SK-N-SH (cell line): ENCODE results near the gene THSD7A. TPM values are rescaled to one million over a fixed set of nuclear protein-coding genes. Genes with fewer than 3 reads are reported as not detected.

Source experiments
- CTCF ChIA-PET: fragments of 300-600, 350-600 bp; formaldehyde crosslinking; extraction: SDS; loops from one replicate; lab custom pipeline; 2021; lab: Yijun Ruan, JAX
- POLR2A ChIA-PET: fragments of 350-600 bp; sonication (Branson Sonifier 250); formaldehyde crosslinking; extraction: SDS; loops from one replicate; lab custom pipeline; 2020; ENCODE audit warnings: antibody characterized with exemption, inconsistent platforms; lab: Yijun Ruan, JAX
- DNase-seq: peaks from one replicate; pipeline ENCODE4 v3.0.0; 2012
- H2AFZ ChIP-seq: fragments of 200-600 bp; sonication (generic); 2 replicates; pipeline ENCODE4 v1.8.1; 2016; ENCODE audit warnings: antibody characterized with exemption, mild to moderate bottlenecking, low read depth
- H3F3A ChIP-seq: fragments of 200-600 bp; sonication (generic); replicated peaks from 2 replicates; pipeline ENCODE3; 2016; ENCODE audit warnings: antibody characterized with exemption, mild to moderate bottlenecking; ENCODE audit not compliant: insufficient read depth
- H3K27ac ChIP-seq, 2 experiments: fragments of 200-500 bp in 1 of 2; fragments of 200-600 bp in 1 of 2; sonication (Bioruptor generic) in 1 of 2; sonication (generic), shearing (Covaris generic) in 1 of 2; 2 replicates each; pipeline versions ENCODE4 v1.5.1 to v1.6.1; 2014 to 2016; ENCODE audit warnings: low read depth in 2 of 2, inconsistent platforms in 1 of 2, low read length in 1 of 2, mild to moderate bottlenecking in 1 of 2, mixed read lengths in 1 of 2
- H3K27me3 ChIP-seq: fragments of 200-600 bp; sonication (generic), shearing (Covaris generic); 2 replicates; pipeline ENCODE4 v1.6.1; 2016; ENCODE audit warnings: mixed run types; ENCODE audit not compliant: insufficient read depth
- H3K36me3 ChIP-seq, 2 experiments: fragments of 200-500 bp in 1 of 2; fragments of 200-600 bp in 1 of 2; sonication (Bioruptor generic) in 1 of 2; sonication (generic) in 1 of 2; replicated peaks in 1 of 2; 2 replicates each; pipeline versions ENCODE3 to v1.5.1; 2014 to 2016; ENCODE audit warnings: low read length in 1 of 2, mild to moderate bottlenecking in 1 of 2; ENCODE audit not compliant: insufficient read depth in 2 of 2, control insufficient read depth in 1 of 2
- H3K4me1 ChIP-seq, 2 experiments: fragments of 200-500 bp in 1 of 2; fragments of 200-600 bp in 1 of 2; sonication (Bioruptor generic) in 1 of 2; sonication (generic), shearing (Covaris generic) in 1 of 2; 2 replicates each; pipeline versions ENCODE4 v1.5.1 to v1.6.1; 2014 to 2016; ENCODE audit warnings: low read depth in 1 of 2, low read length in 1 of 2, mixed run types in 1 of 2; ENCODE audit not compliant: insufficient read depth in 2 of 2, control insufficient read depth in 1 of 2
- H3K4me2 ChIP-seq: fragments of 200-600 bp; sonication (generic), shearing (Covaris generic); 2 replicates; pipeline ENCODE4 v1.6.1; 2017; ENCODE audit warnings: mixed run types
- H3K4me3 ChIP-seq, 2 experiments: fragments of 200-500 bp in 1 of 2; fragments of 200-600 bp in 1 of 2; sonication (Bioruptor generic) in 1 of 2; sonication (generic), shearing (Covaris generic) in 1 of 2; 2 replicates each; pipeline versions ENCODE4 v1.5.1 to v1.8.1; 2014 to 2016; ENCODE audit warnings: low read depth in 2 of 2, inconsistent platforms in 1 of 2, low read length in 1 of 2, mild to moderate bottlenecking in 1 of 2, mixed read lengths in 1 of 2, moderate library complexity in 1 of 2
- H3K79me2 ChIP-seq: fragments of 200-600 bp; sonication (generic); 2 replicates; pipeline ENCODE4 v1.8.1; 2017; ENCODE audit warnings: mild to moderate bottlenecking; ENCODE audit not compliant: insufficient read depth
- H3K9ac ChIP-seq: fragments of 200-600 bp; sonication (generic); 2 replicates; pipeline ENCODE4 v1.6.1; 2017; ENCODE audit warnings: mixed run types
- H3K9me2 ChIP-seq: fragments of 200-600 bp; sonication (generic); 2 replicates; pipeline ENCODE4 v1.6.1; 2017; ENCODE audit warnings: mixed run types
- H3K9me3 ChIP-seq: fragments of 200-600 bp; sonication (generic); 2 replicates; pipeline ENCODE4 v1.6.1; 2017; ENCODE audit warnings: mixed run types, mild to moderate bottlenecking, moderate library complexity
- H4K20me1 ChIP-seq: fragments of 200-600 bp; sonication (generic); 2 replicates; pipeline ENCODE4 v1.6.1; 2017; ENCODE audit warnings: mild to moderate bottlenecking, mixed run types; ENCODE audit not compliant: insufficient read depth
- CTCF ChIP-seq: fragments of 200-600 bp; sonication (generic); IDR thresholded peaks from 2 replicates; pipeline ENCODE4 v1.6.1; 2017; ENCODE audit warnings: antibody characterized with exemption, mild to moderate bottlenecking, moderate library complexity
- EP300 ChIP-seq, 2 experiments: IDR thresholded peaks; 2 replicates each; pipeline versions ENCODE4 v1.4.0 to v1.6.1; 2012; ENCODE audit warnings: borderline replicate concordance in 1 of 2, low read depth in 1 of 2, low read length in 1 of 2
- EZH2phosphoT487 ChIP-seq: fragments of 200-600 bp; sonication (generic); IDR thresholded peaks from 2 replicates; pipeline ENCODE4 v1.6.1; 2017; ENCODE audit warnings: low read depth, mixed run types, mild to moderate bottlenecking, antibody characterized with exemption, moderate library complexity, borderline replicate concordance
- FOSL2 ChIP-seq: IDR thresholded peaks from 2 replicates; pipeline ENCODE4 v1.4.0; 2012; ENCODE audit warnings: low read depth, mild to moderate bottlenecking, moderate library complexity, borderline replicate concordance
- FOXM1 ChIP-seq: IDR thresholded peaks from 2 replicates; pipeline ENCODE4 v1.4.0; 2012; ENCODE audit warnings: low read depth, mild to moderate bottlenecking
- GABPA ChIP-seq: IDR thresholded peaks from 2 replicates; pipeline ENCODE4 v1.4.0; 2012; ENCODE audit warnings: low read depth, mild to moderate bottlenecking
- GATA2 ChIP-seq: sonication (generic); formaldehyde crosslinking; IDR thresholded peaks from 2 replicates; pipeline ENCODE4 v1.5.0; 2020; ENCODE audit warnings: mild to moderate bottlenecking, missing genetic modification reagents
- IRF3 ChIP-seq: fragments of 150-350 bp; IDR thresholded peaks from 2 replicates; pipeline ENCODE4 v1.6.1; 2016; ENCODE audit warnings: mild to moderate bottlenecking, low read depth, low read length
- JUND ChIP-seq: IDR thresholded peaks from 2 replicates; pipeline ENCODE4 v1.4.0; 2012
- MEF2A ChIP-seq: IDR thresholded peaks from 2 replicates; pipeline ENCODE4 v1.4.0; 2012; ENCODE audit warnings: low read depth, borderline replicate concordance
- NRF1 ChIP-seq: IDR thresholded peaks from 2 replicates; pipeline ENCODE4 v1.6.1; 2012; ENCODE audit warnings: low read depth, mild to moderate bottlenecking, low read length
- RFX5 ChIP-seq: IDR thresholded peaks from 2 replicates; pipeline ENCODE4 v1.6.1; 2012; ENCODE audit warnings: mild to moderate bottlenecking, improper control_type of control experiment, low read length
- SIN3A ChIP-seq: IDR thresholded peaks from 2 replicates; pipeline ENCODE4 v1.6.1; 2012; ENCODE audit warnings: low read depth, mild to moderate bottlenecking, low read length, moderate library complexity, borderline replicate concordance
- SMC3 ChIP-seq: IDR thresholded peaks from 2 replicates; pipeline ENCODE4 v1.6.1; 2012; ENCODE audit warnings: low read depth, low read length, improper control_type of control experiment
- TAF1 ChIP-seq: IDR thresholded peaks from 2 replicates; pipeline ENCODE4 v1.6.1; 2012; ENCODE audit warnings: low read depth, mild to moderate bottlenecking, low read length, moderate library complexity, borderline replicate concordance
- TCF12 ChIP-seq: IDR thresholded peaks from 2 replicates; pipeline ENCODE4 v1.4.0; 2012
- USF1 ChIP-seq: IDR thresholded peaks from 2 replicates; pipeline ENCODE4 v1.4.0; 2012; ENCODE audit warnings: low read depth, borderline replicate concordance
- USF2 ChIP-seq: fragments of 150-350 bp; IDR thresholded peaks from 2 replicates; pipeline ENCODE4 v1.6.1; 2017; ENCODE audit warnings: antibody characterized with exemption, low read length, low read depth, borderline replicate concordance
- WGBS: methylation state at CpG from one replicate; pipeline ENCODE4 v1.1.6; 2017; ENCODE audit warnings: low lambda C conversion rate; 5-methylcytosine and 5-hydroxymethylcytosine counted together
- polyA plus RNA-seq, 3 experiments: library from polyadenylated mRNA; depleted of rRNA; stranded (reverse); fragments of >200 nt; gene quantifications; 2 replicates each; pipeline ENCODE4 v1.2.3, GENCODE V29; 2012

The THSD7A gene
- polyA plus RNA-seq, 1 of the 3 experiments (the other 2 are of a cell fraction), result 0.16 TPM

GRCh38 chr7:11330717-11331116 is 501.3 kb downstream of the THSD7A start:
- H3K27ac ChIP-seq, result no peak overlapping the region
- no peaks in the 10 kb centered on the region for H3K4me1 ChIP-seq
- 26% methylated on average over 3 of the region's 3 CpGs for WGBS
- H3K9me2 ChIP-seq, result no peaks in the 10 kb centered on the region
- POLR2A ChIA-PET, result no interaction called here
- no peak overlapping the region for H2AFZ ChIP-seq
- no peak for TF ChIP-seq FOXM1
- H3K4me2 ChIP-seq, result no peak overlapping the region
- no peaks in the 10 kb centered on the region for H3F3A ChIP-seq
- H3K79me2 ChIP-seq, result no peaks in the 10 kb centered on the region
- no peaks in the 10 kb centered on the region for H3K9me3 ChIP-seq
- H3K36me3 ChIP-seq, result no peaks in the 10 kb centered on the region
- no peak for DNase-seq
- no peaks in the 10 kb centered on the region for H4K20me1 ChIP-seq
- CTCF ChIA-PET, result interaction anchor here (2.6 to 2.7 kb wide), 2 partner anchors 9 to 13 kb away, joined by 12 to 13 read pairs; no protein-coding TSS in a partner anchor
- H3K9ac ChIP-seq, result no peak overlapping the region
- H3K27me3 ChIP-seq, result no peaks in the 10 kb centered on the region
- H3K4me3 ChIP-seq, result no peak overlapping the region

- WGBS, result 27% methylated on average over 3 of the region's 3 CpGs
- TF ChIP-seq SMC3 (no peak), JUND (no peak), USF2 (no peak), EZH2phosphoT487 (no peak), USF1 (no peak), EP300 (IDR thresholded peaks at IDR 0.05; ENCODE audit: borderline replicate concordance in 1 of 2, low read depth in 1 of 2, low read length in 1 of 2) (no peak), IRF3 (no peak), MEF2A (no peak), GATA2 (CRISPR knock-in tag) (no peak), TCF12 (no peak), TAF1 (no peak), CTCF (no peak), FOSL2 (no peak), NRF1 (no peak), SIN3A (no peak), GABPA (no peak), RFX5 (no peak)
- TF ChIP-seq, all 33 proteins: peak for 0
- POLR2A ChIA-PET, result no interaction called here
Measured at GRCh38 chr7:11330208-11330607, 501.8 kb downstream of the THSD7A start.

More at GRCh38 chr7:11330208-11330607, 501.8 kb downstream of the THSD7A start:
- Histone ChIP-seq H4K20me1 (no peaks in the 10 kb centered on the region), H3K9ac (no peak overlapping the region), H2AFZ (no peak overlapping the region), H3F3A (no peaks in the 10 kb centered on the region), H3K9me3 (no peaks in the 10 kb centered on the region), H3K27me3 (no peaks in the 10 kb centered on the region), H3K9me2 (no peaks in the 10 kb centered on the region), H3K36me3 (no peaks in the 10 kb centered on the region), H3K4me2 (no peak overlapping the region), H3K79me2 (no peaks in the 10 kb centered on the region), H3K4me1 (no peaks in the 10 kb centered on the region), H3K4me3 (no peak overlapping the region), H3K27ac (no peak overlapping the region)
- DNase-seq, result no peak
- CTCF ChIA-PET, result interaction anchor here (2.6 to 2.7 kb wide), 2 partner anchors 10 to 14 kb away, joined by 12 to 13 read pairs; no protein-coding TSS in a partner anchor
